ENCODE measurements around the gene CALML4.
"Not testable (repeated sequence)": the region's sequence is repeated elsewhere in the genome, so short reads cannot be mapped to it uniquely, and the experiment has no call there.

Gene CALML4

DNA sequence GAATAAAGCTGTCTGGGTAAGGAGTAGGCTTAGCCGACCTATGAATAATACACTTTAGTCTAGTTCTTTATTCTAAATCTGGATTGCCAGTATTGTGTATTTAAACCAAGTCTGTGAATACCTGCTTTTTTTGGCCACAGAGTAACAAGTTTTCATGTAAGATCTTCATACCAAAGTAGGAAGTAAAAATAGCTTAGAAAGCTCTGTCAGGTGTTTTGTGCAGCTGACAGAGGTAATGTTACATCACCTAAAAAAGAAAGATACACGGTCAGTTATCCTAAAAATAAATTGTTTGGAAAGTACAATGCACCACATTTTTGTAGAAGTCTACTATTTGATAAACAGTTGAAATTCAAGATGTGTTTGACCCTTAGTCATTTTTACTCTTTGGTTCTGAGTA, 16.5 kb downstream of the CALML4 start:
- no peak for DNase-seq

GRCh38 chr15:68187559-68187958, 17.6 kb downstream of the CALML4 start:
- no peak for DNase-seq

DNA sequence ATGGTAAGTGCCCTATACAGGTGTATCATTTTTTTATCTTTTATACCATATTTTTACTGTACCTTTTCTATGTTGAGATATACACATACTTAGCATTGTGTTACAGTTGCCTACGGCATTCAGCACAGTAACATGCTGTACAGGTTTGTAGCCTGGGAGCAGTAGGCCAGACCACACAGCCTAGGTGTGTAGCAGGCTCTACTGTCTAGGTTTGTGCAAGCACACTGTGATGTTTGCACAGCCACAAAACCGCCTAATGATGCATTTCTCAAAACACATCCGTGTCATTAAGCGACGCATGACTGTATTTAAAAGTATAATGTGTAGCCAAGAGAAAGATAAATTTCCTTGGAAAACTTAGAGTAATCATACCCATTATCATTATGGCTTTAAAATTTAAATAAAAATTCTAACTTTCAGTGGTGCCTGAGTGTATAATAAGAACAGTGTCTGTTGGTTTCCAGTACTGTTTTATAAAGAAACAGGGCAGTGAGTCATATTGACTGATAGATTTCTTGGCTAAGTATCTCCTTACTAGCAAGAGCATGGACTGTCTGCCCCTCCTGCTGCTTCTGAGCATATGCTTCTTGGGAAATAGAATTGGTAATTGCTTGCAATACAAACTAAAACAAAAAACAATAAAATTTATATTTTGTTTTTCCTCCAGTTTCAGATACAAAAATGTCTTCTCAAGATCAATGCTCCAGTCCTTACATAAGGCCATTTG, 18.3 kb downstream of the CALML4 start:
- no peak for DNase-seq

DNA sequence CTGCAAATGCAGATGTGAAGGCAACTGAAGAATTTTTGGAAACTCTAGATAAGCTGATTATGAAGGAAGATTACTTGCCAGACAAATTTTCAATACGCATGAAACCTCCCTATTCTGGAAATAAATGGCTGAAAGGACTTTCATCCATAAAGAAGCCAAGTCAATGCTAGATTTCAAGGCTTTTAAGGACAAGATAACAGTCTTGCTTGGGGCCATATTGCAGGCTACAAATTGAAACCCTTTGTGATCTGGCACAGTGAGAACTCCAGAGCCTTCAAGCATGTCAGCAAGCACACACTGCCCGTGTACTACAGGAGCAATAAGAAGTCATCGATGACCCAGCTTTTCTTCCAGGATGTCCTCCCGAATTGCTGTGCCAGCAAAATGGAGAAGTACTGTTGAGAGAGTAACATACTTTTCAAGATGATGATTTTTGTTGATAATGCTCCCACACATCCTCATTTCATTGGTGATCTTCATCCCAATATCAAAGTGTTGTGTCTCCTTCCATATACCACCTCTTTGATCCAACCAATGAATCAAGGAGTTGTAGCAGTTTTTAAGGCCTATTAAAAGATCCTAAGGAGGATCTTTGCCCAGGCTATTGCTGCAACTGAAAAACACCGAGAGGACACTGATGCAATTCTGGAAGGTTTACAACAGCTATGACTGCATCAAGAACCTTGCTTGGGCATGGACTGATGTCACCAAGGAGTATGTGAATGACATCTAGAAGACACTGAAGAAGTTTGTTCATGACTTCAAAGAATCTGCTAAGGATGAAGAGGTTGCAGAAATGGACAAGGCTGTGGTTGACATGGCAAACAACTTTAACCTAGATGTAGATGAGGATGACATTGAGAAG, 20.3 kb downstream of the CALML4 start:
- no peak for DNase-seq

DNA sequence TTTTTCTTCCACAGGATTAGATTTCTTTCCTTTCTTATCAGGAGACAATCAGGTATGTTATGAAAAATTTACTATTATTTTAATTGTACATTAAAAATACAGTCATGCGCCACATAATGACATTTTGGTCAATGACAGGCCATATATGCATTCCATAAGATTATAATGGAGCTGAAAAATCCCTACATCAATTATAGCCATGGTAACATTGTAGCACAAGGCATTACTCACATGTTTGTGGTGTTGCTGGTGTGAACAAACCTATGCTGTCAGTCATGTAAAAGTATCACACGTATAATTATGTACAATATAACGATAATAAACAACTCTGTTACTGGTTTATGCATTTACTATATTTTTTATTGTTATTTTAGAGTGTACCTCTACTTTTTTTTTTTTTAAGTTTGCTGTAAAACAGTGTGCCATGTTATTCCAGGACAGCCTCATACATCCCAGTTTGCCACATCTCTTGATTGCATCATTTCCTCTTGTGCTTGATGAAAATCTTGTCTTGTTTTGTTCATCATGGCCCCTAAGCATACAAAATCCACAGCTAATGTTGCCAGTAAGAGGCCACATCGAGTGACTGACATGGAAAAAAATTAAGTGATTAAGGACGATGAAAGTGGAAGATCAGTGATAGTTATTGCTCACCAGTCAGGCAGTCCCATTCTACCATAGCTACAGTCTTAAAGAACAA, 21.4 kb downstream of the CALML4 start:
- no peak for DNase-seq

- no peak for DNase-seq
Observed at GRCh38 chr15:68177742-68178141, 27.4 kb downstream of the CALML4 start.

DNA sequence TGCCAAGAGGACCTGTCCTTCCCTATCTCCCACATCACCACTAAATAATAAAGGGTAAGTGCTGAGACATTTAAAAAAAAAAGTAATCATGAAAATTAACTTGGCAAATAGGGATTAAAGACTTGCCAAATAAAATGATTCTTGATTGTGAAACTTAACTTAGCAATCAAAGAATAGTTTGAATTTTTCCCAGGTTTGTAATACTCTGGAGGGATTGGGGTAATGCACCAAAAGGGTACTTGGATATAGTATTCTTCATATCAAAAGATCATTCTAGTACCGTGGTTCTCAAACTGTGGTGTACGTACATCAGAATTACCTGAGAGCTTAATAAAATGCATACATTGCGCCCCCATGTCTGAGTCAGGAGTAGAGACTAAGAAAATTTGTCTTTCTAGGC, 28.5 kb downstream of the CALML4 start:
- DNase-seq = no peak

DNA sequence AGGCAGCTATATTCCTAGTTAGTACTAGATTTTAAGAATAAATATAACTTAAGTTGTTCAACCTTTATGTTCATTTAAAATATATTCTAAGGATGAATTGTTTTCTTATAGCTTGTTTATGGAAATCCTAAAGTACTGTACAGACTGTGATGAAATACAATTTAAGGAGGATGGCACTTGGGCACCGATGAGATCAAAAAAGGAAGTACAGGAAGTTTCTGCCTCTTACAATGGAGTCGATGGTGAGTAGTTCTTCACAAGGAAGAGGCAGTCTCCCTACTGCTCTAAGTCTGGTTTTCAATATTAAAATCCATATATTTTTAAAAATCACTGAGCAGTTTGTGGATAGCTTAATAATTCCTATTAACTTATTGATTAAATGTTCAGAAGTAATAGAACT, 29.6 kb downstream of the CALML4 start:
- DNase-seq = no peak

GRCh38 chr15:68173119-68173518, 32.0 kb downstream of the CALML4 start:
- no peak for DNase-seq

DNA sequence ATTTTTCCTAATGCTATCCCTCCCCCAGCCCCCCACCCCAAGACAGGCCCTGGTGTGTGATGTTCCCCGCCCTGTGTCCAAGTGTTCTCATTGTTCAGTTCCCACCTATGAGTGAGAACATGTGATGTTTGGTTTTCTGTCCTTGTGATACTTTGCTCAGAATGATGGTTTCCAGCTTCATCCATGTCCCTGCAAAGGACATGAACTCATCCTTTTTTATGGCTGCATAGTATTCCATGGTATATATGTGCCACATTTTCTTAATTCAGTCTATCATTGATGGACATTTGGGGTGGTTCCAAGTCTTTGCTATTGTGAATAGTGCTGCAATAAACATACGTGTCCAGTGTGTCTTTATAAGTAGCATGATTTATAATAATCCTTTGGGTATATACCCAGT, 33.1 kb downstream of the CALML4 start:
- not testable (repeated sequence) for DNase-seq

- no peak for DNase-seq
Observed at GRCh38 chr15:68166847-68167246, 38.3 kb downstream of the CALML4 start.

DNA sequence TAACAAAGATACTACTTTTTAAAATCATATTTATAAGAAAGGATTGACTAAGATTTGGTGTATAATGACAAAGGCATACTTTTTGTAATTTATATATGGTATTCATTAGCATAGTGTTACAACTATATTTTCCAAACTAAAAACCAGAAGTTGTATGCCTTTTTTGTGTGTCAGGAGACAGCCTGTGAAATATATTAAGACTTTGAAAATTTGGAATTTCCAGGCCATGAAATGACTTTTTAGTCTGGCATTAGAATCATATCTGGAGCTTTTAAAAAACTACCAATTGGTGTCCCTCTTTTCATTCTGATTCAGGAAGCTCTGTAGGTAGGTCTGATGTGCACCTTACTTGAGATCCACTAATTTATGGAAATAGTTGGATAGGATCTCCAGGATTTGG, 41.9 kb downstream of the CALML4 start:
- DNase-seq = no peak

GRCh38 chr15:68158046-68158628, 47.0 kb downstream of the CALML4 start:
- no peak for DNase-seq

GRCh38 chr15:68157074-68157473, 48.1 kb downstream of the CALML4 start:
- DNase-seq = no peak

DNA sequence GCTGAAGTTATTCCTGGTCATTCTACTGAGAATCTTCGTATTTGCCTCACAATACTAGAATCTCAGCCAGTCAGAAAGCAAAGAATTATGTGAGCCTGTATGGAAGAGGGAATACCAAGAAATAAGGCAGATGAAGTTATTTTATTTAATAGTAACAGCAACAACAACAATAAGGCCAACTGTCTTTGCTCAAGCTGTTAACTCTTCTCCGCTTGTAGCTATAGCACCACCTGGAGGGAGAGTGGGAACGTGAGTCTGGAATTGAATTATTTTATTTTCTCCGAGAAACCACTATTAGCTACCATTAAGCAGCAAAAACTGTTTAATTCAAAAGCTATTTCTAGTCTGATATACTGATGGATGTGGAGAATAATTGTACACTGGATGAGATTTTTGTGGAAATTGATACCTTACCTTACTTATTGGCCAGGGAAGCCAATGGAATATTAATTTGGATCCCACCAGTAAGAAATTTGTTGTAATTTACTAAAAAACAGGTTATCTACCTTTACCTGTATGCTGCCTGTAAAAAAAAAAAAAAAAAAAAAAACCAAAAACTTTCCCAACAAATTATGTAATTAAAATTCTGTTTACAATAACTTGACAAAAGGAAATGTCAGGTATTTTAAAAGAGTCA, 50.1 kb downstream of the CALML4 start:
- DNase-seq = peak; percentile 32

DNA sequence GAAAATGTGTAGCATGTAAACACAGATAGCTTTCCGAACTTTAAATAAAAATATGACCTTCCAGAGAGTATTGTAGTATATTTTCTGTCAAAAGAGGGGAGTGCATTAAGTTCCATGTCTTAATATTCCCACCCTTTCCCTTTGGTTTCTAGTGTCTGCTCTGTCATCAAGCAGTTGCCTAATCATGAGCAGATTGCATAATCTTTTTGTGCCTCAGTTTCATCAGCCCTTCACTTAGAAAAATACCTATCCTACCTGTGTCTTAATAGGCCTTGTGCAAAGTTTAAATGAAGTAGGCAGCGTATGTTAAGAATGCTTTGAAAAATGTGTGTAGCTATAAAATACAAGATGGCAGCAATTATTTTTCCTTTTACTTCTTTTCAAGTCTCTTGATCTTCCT, 52.8 kb downstream of the CALML4 start:
- DNase-seq = no peak

- no peak for DNase-seq
Observed at GRCh38 chr15:68151277-68151676, 53.9 kb downstream of the CALML4 start.

GRCh38 chr15:68150187-68150586, 54.9 kb downstream of the CALML4 start:
- DNase-seq = no peak

DNA sequence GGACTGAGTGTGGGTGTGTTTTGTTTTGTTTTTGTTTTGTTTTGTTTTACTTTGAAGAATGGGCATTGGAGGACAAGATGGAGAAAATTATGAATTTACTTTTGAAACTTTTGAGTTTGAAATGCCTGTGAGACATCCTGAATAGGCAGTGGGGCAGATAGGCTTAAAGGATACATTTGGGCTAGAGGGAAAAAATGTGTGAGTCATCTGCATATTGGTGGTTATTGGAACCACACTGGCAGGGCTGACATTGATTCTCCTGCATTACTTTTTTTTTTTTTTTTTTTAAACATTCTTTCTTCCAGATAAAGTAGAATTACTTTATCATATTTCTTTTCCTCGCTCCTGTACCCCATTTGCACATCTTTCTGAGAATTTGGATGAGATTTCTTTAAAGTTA, 56.1 kb downstream of the CALML4 start:
- no peak for DNase-seq

GRCh38 chr15:68148039-68148438, 57.1 kb downstream of the CALML4 start:
- no peak for DNase-seq

DNA sequence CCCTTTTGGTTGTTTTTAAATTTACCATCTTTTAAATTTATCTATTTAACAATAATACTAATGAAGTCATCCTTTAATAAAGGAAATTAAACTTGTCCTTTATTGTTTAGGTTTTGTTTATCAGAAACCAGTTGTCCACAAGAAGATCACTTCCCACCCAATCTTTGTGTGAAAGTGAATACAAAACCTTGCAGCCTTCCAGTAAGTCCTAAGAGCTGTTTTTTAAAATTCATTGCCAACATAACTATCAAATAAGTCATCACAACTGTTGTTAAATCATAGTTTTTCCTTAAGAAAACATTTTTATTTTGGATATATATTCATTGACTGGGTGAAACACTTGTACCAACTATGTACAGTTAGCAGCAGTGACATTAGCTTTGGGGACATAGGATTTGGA, 59.4 kb downstream of the CALML4 start:
- no peak for DNase-seq

DNA sequence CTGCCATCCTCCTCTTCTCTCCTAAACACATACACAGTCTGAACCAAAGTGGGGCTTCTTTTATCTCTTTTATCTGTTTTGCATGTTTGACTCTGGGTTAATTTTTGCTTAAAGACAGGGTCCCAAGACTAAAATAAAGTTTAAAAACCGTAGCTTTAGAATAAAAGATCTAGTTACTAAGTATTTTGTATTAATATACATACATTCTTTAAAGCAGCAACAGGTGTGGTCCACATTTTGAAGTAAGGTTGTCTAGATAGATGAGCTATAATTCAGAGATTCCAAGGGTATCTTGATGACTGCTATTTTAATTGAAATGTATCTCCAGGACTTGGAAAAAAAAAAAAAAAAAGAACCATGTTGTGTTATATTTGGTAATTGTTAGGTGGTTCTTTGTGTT, 61.3 kb downstream of the CALML4 start:
- DNase-seq = no peak

- DNase-seq = no peak
Observed at GRCh38 chr15:68143129-68143528, 62.0 kb downstream of the CALML4 start.
